Panc1 (cell line): ENCODE measurements around the gene LINGO3. TPM values are rescaled to one million over a fixed set of nuclear protein-coding genes. Genes with fewer than 3 reads are reported as not detected.

Source experiments
- ATAC-seq: fragments of 200-7000 bp; cut with Tn5 transposase; 2 replicates; pipeline ENCODE4 v1.9.1; 2020; ENCODE audit warnings: mild to moderate bottlenecking, moderate library complexity
- BruUV-seq: library from RNA; stranded (reverse); fragments of 400-500 nt; replicated peaks from 2 replicates; lab custom pipeline; 2021; lab: Mats Ljungman, UMichigan
- CTCF ChIA-PET: fragments of 300-600 bp; sonication (Branson Sonifier 250); formaldehyde crosslinking; loops from one replicate; lab custom pipeline; 2022; ENCODE audit warnings: antibody characterized with exemption; lab: Charles Lee
- POLR2A ChIA-PET: fragments of 300-600 bp; sonication (Branson Sonifier 250); formaldehyde crosslinking; loops from one replicate; lab custom pipeline; 2022; ENCODE audit warnings: antibody characterized with exemption; lab: Charles Lee
- DNase-seq: peaks from one replicate; pipeline ENCODE4 v3.0.0-alpha.2; 2010; ENCODE audit warnings: low read depth, low spot score
- H3K27ac ChIP-seq: 2 replicates; pipeline ENCODE4 v1.5.1; 2011; ENCODE audit warnings: mild to moderate bottlenecking, low read length, inconsistent platforms
- H3K27me3 ChIP-seq: fragments of 200-500 bp; sonication (Bioruptor generic); 2 replicates; pipeline ENCODE4 v1.6.0; 2014; ENCODE audit warnings: low read length, inconsistent platforms; ENCODE audit not compliant: control insufficient read depth, insufficient read depth
- H3K36me3 ChIP-seq: fragments of 200-500 bp; sonication (Bioruptor generic); 2 replicates; pipeline ENCODE4 v1.5.1; 2014; ENCODE audit warnings: inconsistent platforms, mild to moderate bottlenecking, low read length, moderate library complexity; ENCODE audit not compliant: control insufficient read depth, insufficient read depth
- H3K4me1 ChIP-seq: 2 replicates; pipeline ENCODE4 v1.5.1; 2011; ENCODE audit warnings: inconsistent platforms, mild to moderate bottlenecking, low read length, moderate library complexity; ENCODE audit not compliant: control insufficient read depth, insufficient read depth
- H3K4me3 ChIP-seq, 2 experiments: 2 replicates each; pipeline ENCODE4 v1.5.1; 2011 to 2012; ENCODE audit warnings: low read depth in 2 of 2, low read length in 2 of 2, mild to moderate bottlenecking in 2 of 2, inconsistent platforms in 1 of 2, moderate library complexity in 1 of 2
- H3K9me3 ChIP-seq: fragments of 200-500 bp; sonication (Bioruptor generic); 2 replicates; pipeline ENCODE4 v1.5.1; 2014; ENCODE audit warnings: low read depth, mild to moderate bottlenecking, inconsistent platforms, low read length, moderate library complexity; ENCODE audit not compliant: control insufficient read depth, insufficient read depth
- CTCF ChIP-seq: fragments of 450-650 bp; IDR thresholded peaks from 2 replicates; pipeline ENCODE4 v1.5.1; 2017; ENCODE audit warnings: mild to moderate bottlenecking
- POLR2AphosphoS5 ChIP-seq: IDR thresholded peaks from 2 replicates; pipeline ENCODE4 v1.6.1; 2012; ENCODE audit warnings: mild to moderate bottlenecking, low read depth, low read length, moderate library complexity
- SIN3A ChIP-seq: IDR thresholded peaks from 2 replicates; pipeline ENCODE4 v1.6.1; 2012; ENCODE audit warnings: low read depth, mild to moderate bottlenecking, low read length, moderate library complexity, borderline replicate concordance; ENCODE audit not compliant: insufficient read depth
- TCF7L2 ChIP-seq: IDR thresholded peaks from 2 replicates; pipeline ENCODE4 v1.6.1; 2011; ENCODE audit warnings: mild to moderate bottlenecking, low read depth, low read length, inconsistent platforms
- in situ Hi-C: cut with HindIII; loops from 2 replicates; pipeline ENCODE4 v1.10.0; 2016; ENCODE audit warnings: low sequenced_read_pairs, low pct_unique_long_range_greater_than_20kb
- intact Hi-C: fragments of 100-400 bp; cut with micrococcal nuclease; formaldehyde crosslinking; loops from one replicate; pipeline ENCODE4 v1.10.0; 2022; ENCODE audit not compliant: unreplicated experiment
- total RNA-seq: library from RNA; stranded (reverse); gene quantifications from one replicate; pipeline ENCODE4 v1.2.1, GENCODE V29; 2021; ENCODE audit not compliant: unreplicated experiment
- TF ChIP-seq, protein P1 (sequence below), 2 experiments: IDR thresholded peaks; 2 replicates each; pipeline ENCODE4 v1.6.1; 2011 to 2012; ENCODE audit warnings: low read depth in 2 of 2, control low read depth in 1 of 2, low read length in 1 of 2, mild to moderate bottlenecking in 1 of 2, moderate library complexity in 1 of 2; ENCODE audit not compliant: insufficient read depth in 1 of 2

Gene LINGO3
- total RNA-seq, 1 experiment from 2014 or later: 0.13 TPM

DNA sequence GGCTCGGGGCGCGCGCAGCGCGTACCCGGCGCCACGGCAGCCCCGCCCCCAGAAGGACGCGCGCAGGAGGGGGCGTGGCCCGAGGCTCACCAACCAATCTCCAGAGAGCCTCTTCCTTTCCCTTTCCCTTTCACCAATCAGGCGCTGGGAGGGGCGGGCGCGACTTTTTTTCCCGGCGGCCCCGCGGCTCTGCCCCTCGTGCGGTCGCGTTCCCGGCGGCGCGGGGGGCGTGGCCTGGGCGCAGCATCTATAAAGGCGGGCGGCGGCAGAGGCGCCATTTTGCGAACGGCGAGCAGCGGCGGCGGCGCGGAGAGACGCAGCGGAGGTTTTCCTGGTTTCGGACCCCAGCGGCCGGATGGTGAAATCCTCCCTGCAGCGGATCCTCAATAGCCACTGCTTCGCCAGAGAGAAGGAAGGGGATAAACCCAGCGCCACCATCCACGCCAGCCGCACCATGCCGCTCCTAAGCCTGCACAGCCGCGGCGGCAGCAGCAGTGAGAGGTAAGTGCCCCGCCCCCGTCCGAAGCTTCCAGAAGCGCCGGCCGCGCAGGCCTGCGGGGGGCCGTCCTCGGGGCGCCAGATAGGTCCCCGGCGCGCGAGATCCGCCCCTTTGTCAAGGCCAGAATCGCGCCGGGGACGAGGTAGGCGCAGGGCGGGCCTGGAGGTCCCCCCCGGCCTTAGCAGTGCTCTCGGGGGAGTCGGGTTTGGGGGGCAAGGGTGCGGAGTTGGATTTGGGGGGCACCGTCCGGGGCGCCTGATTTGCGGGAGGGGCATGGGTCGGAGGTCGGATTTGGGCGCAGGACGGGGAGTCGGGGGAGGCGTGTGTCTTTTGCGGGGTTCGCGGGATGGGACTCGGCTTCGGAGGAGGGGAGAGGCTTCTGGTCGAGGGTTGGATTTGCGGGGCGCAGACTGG lies 38.5 kb downstream of the LINGO3 start:
- ChIA-PET CTCF (no interaction called here), POLR2A (no interaction called here)
- TF ChIP-seq, protein P1, sequence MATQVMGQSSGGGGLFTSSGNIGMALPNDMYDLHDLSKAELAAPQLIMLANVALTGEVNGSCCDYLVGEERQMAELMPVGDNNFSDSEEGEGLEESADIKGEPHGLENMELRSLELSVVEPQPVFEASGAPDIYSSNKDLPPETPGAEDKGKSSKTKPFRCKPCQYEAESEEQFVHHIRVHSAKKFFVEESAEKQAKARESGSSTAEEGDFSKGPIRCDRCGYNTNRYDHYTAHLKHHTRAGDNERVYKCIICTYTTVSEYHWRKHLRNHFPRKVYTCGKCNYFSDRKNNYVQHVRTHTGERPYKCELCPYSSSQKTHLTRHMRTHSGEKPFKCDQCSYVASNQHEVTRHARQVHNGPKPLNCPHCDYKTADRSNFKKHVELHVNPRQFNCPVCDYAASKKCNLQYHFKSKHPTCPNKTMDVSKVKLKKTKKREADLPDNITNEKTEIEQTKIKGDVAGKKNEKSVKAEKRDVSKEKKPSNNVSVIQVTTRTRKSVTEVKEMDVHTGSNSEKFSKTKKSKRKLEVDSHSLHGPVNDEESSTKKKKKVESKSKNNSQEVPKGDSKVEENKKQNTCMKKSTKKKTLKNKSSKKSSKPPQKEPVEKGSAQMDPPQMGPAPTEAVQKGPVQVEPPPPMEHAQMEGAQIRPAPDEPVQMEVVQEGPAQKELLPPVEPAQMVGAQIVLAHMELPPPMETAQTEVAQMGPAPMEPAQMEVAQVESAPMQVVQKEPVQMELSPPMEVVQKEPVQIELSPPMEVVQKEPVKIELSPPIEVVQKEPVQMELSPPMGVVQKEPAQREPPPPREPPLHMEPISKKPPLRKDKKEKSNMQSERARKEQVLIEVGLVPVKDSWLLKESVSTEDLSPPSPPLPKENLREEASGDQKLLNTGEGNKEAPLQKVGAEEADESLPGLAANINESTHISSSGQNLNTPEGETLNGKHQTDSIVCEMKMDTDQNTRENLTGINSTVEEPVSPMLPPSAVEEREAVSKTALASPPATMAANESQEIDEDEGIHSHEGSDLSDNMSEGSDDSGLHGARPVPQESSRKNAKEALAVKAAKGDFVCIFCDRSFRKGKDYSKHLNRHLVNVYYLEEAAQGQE (IDR thresholded peaks at IDR 0.05; ENCODE audit: insufficient read depth in 1 of 2, low read depth in 2 of 2, low read length in 1 of 2): 0 out of 4 replicates have a peak, but pooled peaks of 1 of the 2 experiments have one; percentile 3
- peak; percentile 99 for TF ChIP-seq POLR2AphosphoS5
- TF ChIP-seq CTCF: no peak
- peak; percentile 91 for TF ChIP-seq SIN3A
- Histone ChIP-seq H3K36me3 (peaks cover 7% of the 10 kb centered on the region; the same call in 1 of the 2 replicates), H3K27me3 (no peaks in the 10 kb centered on the region), H3K4me1 (peaks cover 18% of the 10 kb centered on the region), H3K4me3 (peak overlapping the region; percentile 71 to 89), H3K27ac (peak overlapping the region; percentile 93), H3K9me3 (no peaks in the 10 kb centered on the region)
- BruUV-seq: no TSS peak
- intact Hi-C loops: no loop called here
- in situ Hi-C loops: no loop called here
- no peak for DNase-seq
- peak; percentile 84 for ATAC-seq

DNA sequence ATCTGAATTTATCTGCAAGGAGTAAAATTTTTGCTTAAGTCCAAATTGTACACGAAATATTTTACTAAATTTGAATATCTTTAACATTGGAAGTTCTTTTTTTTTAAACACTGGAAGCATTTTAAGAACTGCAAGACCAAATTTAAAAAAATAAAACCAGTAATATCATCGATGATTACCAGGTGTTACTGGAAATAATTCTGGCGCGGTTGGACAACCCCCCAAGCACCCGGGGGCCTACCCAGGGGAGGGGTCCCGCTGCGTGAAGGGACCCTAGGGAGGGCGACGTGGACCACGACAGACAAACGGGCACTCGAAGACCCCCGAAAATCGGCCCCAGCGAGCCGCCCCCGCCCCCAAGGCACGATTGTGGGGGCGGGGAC lies 39.1 kb downstream of the LINGO3 start:
- ATAC-seq (no peak), DNase-seq (no peak)
- Histone ChIP-seq H3K36me3 (peaks cover 7% of the 10 kb centered on the region; the same call in 1 of the 2 replicates), H3K27ac (peak overlapping the region; percentile 93), H3K4me1 (peaks cover 15% of the 10 kb centered on the region), H3K4me3 (peak overlapping the region; percentile 70 to 89), H3K9me3 (no peaks in the 10 kb centered on the region), H3K27me3 (no peaks in the 10 kb centered on the region)
- ChIA-PET CTCF (no interaction called here), POLR2A (no interaction called here)
- in situ Hi-C loops (no loop called here), intact Hi-C loops (no loop called here)
- no peak for TF ChIP-seq CTCF
- TF ChIP-seq, protein P1 (IDR thresholded peaks at IDR 0.05; ENCODE audit: insufficient read depth in 1 of 2, low read depth in 2 of 2, low read length in 1 of 2): no peak
- TF ChIP-seq POLR2AphosphoS5: no peak
- TF ChIP-seq TCF7L2: no peak
- no peak for TF ChIP-seq SIN3A
- no TSS peak for BruUV-seq
